NCI-H146 treated with DMSO at 0.1 percent for 48 hours (cell line): ENCODE data around the gene SNAP47.

Experiments
- DNase-seq: peaks from one replicate; lab custom pipeline; 2025; ENCODE audit not compliant: unreplicated experiment; lab: John Stamatoyannopoulos, UW

The SNAP47 gene

GRCh38 chr1:227731696-227732585, 3.3 kb upstream of the SNAP47 start:
- no peak for DNase-seq

GRCh38 chr1:227732586-227733308, 2.5 kb upstream of the SNAP47 start:
- no peak for DNase-seq

- DNase-seq, result no peak
These were observed 1.9 kb upstream of the SNAP47 start for GRCh38 chr1:227733309-227733705.

GRCh38 chr1:227733751-227734545, 1.3 kb upstream of the SNAP47 start:
- DNase-seq, result no peak

- DNase-seq, result no peak
These were observed 734 bp upstream of the SNAP47 start for GRCh38 chr1:227734546-227734855.

GRCh38 chr1:227735539-227736285, 477 bp downstream of the SNAP47 start:
- no peak for DNase-seq

- no peak for DNase-seq
These were observed 1.7 kb downstream of the SNAP47 start for GRCh38 chr1:227736814-227737432.

- no peak for DNase-seq
These were observed 3.6 kb downstream of the SNAP47 start for GRCh38 chr1:227738820-227739219.

GRCh38 chr1:227739636-227740035, 4.4 kb downstream of the SNAP47 start:
- no peak for DNase-seq

- no peak for DNase-seq
These were observed 5.2 kb downstream of the SNAP47 start for GRCh38 chr1:227740401-227740960.

GRCh38 chr1:227741166-227741870, 6.1 kb downstream of the SNAP47 start:
- DNase-seq, result no peak

- no peak for DNase-seq
These were observed 7.8 kb downstream of the SNAP47 start for GRCh38 chr1:227742738-227743715.

GRCh38 chr1:227744668-227745067, 9.4 kb downstream of the SNAP47 start:
- no peak for DNase-seq

GRCh38 chr1:227745568-227746265, 10.5 kb downstream of the SNAP47 start:
- DNase-seq, result no peak

- no peak for DNase-seq
These were observed 11.4 kb downstream of the SNAP47 start for GRCh38 chr1:227746676-227747075.

- DNase-seq, result no peak
These were observed 12.1 kb downstream of the SNAP47 start for GRCh38 chr1:227747382-227747781.

GRCh38 chr1:227747948-227748495, 12.8 kb downstream of the SNAP47 start:
- DNase-seq, result no peak
